Peyer's patch (tissue), 4 donors: ENCODE results near the gene KCTD11.

Experiments used
- POLR2A ChIP-seq, 2 donors: fragments of 450-650 bp; IDR thresholded peaks; one replicate each; pipeline ENCODE4 v1.5.1; 2017; ENCODE audit warnings: antibody characterized with exemption in 2 of 2, mild to moderate bottlenecking in 2 of 2, moderate library complexity in 2 of 2
- TF ChIP-seq, protein P1 (sequence below), 6 experiments: fragments of 450-650 bp in 4 of 6; fragments of 200-600 bp in 2 of 6; sonication (generic) in 1 of 6; IDR thresholded peaks; one replicate each; pipeline ENCODE4 v1.5.1; 2017 to 2019; ENCODE audit warnings: antibody characterized with exemption in 6 of 6, mild to moderate bottlenecking in 3 of 6, moderate library complexity in 1 of 6

GRCh38 chr17:7346761-7347614, 5.0 kb upstream of the KCTD11 start:
- TF ChIP-seq, protein P1, sequence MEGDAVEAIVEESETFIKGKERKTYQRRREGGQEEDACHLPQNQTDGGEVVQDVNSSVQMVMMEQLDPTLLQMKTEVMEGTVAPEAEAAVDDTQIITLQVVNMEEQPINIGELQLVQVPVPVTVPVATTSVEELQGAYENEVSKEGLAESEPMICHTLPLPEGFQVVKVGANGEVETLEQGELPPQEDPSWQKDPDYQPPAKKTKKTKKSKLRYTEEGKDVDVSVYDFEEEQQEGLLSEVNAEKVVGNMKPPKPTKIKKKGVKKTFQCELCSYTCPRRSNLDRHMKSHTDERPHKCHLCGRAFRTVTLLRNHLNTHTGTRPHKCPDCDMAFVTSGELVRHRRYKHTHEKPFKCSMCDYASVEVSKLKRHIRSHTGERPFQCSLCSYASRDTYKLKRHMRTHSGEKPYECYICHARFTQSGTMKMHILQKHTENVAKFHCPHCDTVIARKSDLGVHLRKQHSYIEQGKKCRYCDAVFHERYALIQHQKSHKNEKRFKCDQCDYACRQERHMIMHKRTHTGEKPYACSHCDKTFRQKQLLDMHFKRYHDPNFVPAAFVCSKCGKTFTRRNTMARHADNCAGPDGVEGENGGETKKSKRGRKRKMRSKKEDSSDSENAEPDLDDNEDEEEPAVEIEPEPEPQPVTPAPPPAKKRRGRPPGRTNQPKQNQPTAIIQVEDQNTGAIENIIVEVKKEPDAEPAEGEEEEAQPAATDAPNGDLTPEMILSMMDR (IDR thresholded peaks at IDR 0.05), result no peak
- no peak for TF ChIP-seq POLR2A (IDR thresholded peaks at IDR 0.05)
